ENCODE data around the gene ALKBH8.
"Not testable (repeated sequence)": the region's sequence is repeated elsewhere in the genome, so short reads cannot be mapped to it uniquely, and the experiment has no call there.

Gene ALKBH8, protein sequence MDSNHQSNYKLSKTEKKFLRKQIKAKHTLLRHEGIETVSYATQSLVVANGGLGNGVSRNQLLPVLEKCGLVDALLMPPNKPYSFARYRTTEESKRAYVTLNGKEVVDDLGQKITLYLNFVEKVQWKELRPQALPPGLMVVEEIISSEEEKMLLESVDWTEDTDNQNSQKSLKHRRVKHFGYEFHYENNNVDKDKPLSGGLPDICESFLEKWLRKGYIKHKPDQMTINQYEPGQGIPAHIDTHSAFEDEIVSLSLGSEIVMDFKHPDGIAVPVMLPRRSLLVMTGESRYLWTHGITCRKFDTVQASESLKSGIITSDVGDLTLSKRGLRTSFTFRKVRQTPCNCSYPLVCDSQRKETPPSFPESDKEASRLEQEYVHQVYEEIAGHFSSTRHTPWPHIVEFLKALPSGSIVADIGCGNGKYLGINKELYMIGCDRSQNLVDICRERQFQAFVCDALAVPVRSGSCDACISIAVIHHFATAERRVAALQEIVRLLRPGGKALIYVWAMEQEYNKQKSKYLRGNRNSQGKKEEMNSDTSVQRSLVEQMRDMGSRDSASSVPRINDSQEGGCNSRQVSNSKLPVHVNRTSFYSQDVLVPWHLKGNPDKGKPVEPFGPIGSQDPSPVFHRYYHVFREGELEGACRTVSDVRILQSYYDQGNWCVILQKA

DNA sequence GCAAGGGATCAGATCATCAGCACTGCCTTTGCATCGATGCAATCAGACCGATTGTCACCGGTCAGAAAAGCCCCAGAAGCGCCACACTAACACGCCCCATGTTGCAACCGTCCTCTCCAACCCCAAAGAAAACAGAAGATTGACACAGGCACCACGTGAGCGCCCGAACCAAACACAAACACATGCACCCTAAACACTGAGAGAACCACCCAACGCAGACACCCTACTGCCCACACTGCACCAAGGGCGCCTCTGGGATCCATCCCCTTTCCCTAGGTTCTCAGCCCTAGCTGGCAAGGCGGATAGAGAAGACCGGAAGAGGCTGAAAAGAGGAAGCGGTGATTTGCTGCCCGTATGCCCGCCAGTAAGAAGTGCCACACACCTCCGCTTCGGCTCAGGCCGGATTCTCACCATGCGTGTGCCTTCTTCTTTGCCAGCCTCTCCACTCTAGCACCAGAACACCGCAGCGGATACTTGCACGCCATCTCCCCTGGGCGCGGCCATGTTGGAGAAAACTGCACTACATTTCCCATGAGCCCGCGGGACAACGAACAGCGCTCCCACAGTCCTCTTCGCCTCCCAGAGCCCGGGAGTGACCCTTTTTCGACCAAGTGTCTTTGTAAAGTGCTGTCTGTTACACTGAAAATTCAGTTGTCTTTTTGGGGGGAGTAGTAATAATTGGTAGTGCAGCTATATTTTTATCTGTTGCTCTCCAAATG, at the start of gene ALKBH8:
ALKBH8 (minus strand) TSS at position 517 of the 719 bp plus-strand sequence. CDS start 4,842 bp downstream, outside the sequence.
- DNase-seq (ENCODE audit: low read depth in 2 of 2) = peak; percentile 19 to 51

DNA sequence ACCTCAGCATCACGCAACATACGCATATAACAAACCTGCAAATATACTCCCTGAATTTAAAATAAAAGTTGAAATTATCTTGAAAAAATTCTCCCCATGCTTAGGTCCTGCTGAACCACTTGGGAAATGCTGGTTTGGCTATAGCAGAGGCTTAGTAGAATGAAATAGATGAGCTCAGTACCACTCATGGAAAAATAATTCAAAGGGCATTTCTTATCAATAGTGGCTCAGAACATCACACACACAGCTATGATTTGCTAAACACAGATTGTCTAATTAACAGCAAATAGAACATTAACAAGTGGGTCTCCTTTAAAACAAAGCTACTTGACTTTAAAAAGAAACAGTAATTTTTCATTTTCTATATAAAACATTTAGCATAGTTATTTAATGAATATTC, 46.9 kb upstream of the ALKBH8 start:
- no peak for DNase-seq (ENCODE audit: low read depth in 2 of 2)

DNA sequence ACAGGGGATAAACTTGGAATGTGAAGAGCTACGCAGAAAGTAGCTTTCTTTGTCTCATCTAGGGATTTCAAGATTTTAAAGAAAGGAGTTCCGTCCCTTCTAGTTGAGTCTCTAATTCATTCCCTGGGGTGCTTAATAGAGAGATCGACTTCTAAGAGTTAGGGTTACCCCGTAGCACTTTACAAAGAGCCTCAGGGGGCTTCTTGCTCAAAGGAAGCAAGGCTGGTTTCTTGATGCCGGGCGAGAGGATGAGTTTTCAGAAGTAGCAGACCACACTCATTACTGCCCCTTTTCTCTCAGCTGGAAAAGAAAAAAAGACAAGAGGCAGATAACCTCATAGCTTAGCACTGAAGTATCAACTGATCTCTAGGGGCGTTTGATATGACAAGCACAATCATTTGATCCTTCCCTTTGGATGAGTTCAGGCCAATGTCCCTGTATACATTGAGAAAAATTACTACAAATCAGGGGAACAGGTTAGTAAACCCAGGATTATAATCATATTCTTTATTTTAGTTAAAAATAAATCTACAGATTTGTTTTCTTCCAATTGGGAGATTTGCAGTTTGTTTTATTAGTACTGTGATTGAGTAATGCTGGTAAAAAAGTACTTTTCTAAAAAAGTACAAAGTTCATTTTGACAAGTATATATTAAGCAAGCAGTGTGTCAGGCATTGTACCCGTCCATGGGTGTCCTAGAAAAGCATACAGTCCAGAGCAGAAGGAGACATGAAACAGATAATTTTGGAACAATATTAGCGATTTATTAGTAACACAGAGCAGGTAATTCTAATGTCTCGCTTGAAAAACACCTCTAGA, 44.1 kb upstream of the ALKBH8 start:
- DNase-seq (ENCODE audit: low read depth in 2 of 2) = no peak

DNA sequence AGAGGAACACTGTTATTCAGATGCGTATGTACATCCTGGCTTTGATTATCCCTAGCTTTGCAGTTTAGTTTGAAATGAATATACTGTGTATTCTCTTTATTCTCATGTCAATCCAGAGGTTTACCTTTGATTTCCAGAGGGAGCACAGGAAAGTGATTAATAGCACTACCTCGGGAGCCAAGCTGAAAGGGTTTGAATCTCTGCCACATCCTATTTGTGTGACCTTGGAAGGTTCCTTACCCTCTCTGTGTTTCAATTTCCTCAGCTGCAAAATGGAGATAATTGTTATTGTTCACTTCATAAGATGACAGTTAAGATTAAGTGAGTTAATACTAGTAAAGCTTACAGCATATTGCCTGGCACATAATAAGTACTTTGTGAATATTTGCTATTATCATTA, 43.3 kb upstream of the ALKBH8 start:
- no peak for DNase-seq (ENCODE audit: low read depth in 2 of 2)

DNA sequence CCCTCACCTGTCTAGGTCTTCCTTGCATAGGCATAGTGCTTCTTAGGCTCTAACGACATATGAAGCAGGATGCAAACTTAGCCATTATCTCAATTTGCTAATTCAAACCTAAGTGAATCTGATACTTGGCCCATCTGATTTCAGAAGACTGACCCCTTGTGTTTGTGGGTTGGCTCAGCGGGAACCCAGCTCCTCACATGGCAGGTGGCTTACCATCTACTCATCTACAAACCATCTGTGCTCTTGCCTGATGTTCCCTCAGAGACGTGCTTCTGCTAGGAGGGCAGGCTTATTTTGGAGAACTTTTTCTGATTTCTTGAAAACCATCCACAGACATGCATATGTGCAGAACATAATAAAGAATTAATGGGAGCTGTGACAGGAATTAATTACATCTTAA, 40.6 kb upstream of the ALKBH8 start:
- no peak for DNase-seq (ENCODE audit: low read depth in 2 of 2)

DNA sequence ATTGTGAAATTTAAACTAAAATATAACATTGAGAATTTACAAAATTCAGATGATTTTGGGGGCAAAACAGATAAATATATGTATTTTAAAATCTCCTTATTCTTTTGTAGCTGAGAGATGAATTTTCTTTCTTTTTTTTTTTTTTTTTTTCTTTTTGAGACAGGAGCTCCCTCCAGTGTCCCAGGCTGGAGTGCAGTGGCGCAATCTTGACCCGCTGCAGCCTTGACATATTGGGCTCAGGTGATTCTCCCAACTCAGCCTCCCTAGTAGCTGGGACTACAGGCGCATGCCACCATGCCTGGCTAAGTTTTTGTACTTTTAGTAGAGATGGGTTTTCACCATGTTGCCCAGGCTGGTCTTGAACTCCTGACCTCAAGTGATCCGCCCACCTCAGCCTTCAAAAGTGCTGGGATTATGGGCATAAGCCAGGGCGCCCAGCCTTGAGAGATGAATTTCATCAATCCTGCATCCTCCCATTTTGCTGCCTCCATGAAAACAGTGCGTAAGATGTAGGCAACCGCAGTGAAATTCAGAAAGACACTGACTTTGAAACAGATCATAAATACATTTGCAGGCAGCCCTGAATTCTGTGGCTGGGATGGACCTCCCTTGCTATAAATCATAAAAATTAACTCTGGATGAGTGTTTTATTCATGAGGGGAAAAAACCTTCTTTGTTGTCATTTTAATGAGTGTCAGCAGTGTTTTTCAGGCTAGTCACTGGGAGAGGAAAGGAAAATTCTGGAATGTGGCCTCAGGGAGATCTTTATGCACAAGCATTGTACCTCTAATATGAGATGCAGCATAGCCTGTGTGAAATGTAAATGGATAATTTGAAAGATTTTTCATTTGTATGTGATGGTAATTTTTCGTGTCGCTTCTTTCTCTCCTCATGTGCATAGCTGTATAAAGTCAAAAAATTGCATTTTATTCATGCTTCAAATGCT, 39.8 kb upstream of the ALKBH8 start:
- no peak for DNase-seq (ENCODE audit: low read depth in 2 of 2)

DNA sequence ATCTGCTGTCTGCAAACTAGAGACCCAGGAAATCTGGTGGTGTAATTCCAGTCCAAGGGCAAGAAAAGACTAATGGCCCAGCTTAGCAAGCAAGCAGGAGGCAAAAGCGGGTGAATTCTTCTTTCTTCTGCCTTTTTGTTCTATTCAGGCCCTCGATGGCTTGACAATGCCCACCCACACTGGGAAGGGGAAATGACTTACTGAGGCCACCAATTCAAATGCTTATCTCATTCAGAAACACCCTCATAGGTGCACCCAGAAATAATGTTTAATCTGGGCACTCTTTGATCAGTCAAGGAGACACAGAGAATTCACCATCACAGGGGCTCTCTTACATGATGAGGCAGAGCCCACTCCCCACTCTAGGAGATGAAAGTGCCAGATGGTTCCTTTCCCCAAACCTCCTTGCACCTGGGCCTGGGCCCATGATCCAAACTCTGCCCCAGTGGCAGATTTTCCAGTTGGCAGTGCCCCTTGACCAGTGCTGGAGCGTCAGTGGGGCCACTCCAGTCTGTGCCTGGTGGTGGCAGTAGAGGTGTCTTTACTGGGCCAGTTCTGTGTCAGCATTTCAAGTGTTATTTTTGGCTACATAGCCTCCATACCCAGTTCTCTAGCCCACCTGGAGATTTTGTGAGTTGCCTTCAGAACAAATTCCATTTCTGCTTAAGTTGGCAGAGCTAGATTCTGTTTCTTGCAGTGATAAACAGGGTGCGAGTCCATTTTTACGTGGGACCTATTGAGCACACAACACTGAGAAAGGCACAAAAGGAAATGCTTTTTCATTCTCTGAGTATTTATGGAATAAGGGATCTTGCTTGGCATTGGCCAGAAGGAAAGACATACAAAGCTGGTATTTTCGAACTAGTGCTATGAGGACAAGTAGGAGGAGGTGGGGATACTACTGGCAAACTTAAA, 32.9 kb upstream of the ALKBH8 start:
- no peak for DNase-seq (ENCODE audit: low read depth in 2 of 2)

DNA sequence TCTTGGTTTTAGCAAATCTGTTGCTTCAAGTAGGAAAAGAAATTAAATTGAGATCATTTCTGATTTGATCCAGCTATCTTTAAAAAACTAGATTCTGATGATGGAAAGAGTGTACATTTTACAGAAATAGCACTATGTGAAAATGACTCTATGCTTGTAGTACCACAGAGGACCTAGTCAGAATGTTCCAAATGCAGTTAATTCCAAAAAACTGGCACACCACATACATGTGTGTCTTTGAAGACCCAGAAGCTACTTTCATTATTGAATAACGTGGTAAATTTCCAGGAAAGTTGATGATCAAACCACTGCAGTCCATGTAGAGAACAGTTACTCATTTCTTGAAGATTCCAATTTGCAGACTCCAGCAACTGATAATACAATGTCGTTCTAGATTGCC, 29.2 kb upstream of the ALKBH8 start:
- DNase-seq (ENCODE audit: low read depth in 2 of 2) = no peak

DNA sequence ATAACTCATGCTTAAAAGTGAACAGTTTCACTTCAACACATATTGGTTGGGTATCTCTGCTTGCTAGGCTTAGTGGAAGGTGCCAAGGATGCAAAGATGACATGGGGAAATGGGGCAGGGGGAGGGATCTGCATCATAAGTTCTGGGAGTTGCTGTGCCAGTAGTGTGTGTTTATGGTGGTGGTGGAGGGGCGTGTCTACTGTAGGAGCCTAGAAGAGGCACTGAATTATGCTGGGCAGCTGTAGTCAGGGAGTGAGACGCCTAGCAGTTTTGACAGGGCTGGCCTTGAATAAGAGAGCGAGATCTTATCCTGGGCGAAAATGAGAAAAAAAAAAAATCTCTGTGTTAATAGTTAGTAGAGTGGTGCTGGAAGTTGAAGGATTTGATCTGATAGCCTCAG, 28.4 kb upstream of the ALKBH8 start:
- no peak for DNase-seq (ENCODE audit: low read depth in 2 of 2)

DNA sequence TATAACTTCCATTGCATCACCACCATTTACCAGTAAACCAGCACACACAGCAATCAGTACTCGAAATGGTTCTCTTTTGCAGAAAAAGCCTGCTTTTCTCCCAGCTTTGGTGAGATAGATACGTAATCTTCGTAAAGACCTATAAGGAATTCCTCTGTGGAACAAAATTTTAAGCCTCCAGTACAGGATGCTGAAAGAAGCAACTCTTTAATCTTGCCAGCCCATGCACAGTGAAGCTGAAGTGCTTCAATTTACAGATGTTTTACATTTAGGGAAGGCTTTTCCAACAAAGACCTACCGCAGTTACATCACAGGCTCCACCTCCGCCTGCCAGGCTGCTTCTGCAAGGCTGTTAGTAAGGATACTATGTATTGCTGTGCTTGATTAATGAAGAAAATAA, 27.3 kb upstream of the ALKBH8 start:
- DNase-seq (ENCODE audit: low read depth in 2 of 2) = no peak

DNA sequence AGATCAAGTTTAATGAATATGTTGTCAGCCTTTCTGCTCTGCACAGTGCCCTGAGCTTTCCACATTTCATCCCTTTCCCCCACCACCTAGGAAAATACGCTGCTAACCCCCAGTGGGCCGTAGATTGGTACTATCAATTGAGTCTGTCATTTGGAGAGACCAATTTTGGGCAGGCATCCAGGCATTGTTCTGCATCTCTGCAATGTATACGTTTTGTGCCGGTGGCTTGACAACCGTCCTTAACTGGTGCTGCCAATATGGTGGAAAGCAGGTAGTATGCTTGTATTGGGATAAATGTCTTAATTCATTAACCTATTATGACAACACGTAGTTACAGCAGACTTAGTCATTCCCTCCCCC, 26.7 kb upstream of the ALKBH8 start:
- no peak for DNase-seq (ENCODE audit: low read depth in 2 of 2)

DNA sequence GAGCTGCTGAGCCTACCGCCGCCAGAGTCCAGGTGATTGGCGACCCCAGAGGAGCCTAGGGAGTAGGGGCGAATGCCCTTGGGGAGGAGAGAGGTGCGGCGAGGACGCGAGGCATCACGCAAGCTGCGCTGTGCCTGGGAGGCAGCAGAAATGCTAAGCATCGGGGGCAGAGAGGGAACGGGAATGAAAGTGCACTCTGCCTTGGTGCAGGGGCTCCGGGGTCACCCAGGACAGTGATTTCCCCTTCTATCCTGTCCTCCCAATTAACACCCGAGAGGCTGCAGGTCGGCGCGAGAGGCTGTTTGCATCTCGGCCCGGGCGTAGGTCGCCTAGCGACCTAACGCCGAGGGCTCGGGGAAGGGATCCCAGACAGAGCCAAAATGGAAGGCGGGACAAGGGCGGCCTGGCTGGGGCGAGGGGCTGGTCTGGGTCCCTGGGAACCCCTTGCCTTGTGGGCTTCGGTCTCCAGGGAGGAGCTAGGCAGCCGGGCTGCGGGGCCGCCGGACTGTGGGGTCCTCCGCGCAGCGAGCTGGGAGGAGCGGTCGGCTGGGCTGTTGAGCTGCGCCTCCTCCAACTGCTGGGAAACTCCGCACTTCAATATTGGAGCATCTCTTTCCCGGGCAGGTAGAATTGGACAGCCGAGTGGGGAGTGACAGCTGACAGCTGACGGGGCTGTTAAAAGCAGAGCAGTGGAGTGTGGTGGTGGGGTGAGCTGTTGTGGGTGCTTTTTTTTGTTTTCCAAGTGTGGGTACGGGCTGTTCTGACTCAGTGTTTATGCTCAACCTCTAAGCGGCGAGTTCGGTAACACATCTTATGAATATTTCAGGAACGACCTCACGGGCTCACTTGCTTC, 26.1 kb upstream of the ALKBH8 start:
- no peak for DNase-seq (ENCODE audit: low read depth in 2 of 2)

DNA sequence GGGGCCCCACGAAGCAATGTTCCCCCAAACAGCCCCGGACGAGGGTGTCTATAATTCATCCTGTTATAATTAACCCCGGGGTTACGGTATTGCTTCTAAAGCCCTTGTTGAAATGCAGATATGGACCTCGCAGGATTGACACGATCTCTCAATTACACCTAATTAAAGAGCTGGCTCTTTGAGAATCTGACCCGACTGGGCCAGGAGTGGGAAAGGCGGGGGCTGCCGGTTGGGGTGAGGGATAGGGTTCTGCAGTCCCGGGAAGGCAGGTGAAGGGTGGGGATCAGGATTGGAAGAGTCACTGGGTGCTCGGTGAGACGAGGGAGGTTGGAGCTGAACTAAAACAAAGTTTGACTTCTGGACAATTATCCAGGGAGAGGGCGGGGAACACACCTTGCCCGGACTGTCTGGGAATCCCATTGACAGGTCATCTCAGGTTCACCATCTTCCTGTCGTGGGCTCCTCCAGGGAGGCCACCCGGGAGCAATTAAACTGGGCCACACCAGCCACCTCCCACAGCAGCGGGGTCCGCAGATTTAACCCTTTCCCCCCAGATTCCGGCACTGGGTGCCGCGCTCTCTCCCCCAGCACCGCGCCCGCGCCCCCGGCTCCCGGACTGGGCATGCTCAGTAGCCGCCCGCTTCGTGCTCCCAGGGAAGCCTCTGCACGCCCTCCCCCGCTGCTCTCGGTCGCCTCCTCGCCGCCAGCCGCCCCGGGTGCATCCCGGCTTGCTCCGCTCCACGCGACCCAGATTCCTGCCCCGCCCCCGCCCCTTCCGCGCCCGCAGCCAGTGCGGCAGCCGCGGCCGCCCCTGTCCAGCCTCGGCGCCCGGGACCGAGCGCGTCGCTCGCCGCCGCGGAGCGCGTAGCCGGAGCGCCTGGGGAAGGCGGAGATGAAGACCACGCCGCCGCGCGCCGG, 25.2 kb upstream of the ALKBH8 start, which contains the start of gene ELMOD1:
ELMOD1 (plus strand) TSS at position 688 of the 918 bp plus-strand sequence. CDS start 27,043 bp downstream, outside the sequence.
- DNase-seq (ENCODE audit: low read depth in 2 of 2) = no peak

DNA sequence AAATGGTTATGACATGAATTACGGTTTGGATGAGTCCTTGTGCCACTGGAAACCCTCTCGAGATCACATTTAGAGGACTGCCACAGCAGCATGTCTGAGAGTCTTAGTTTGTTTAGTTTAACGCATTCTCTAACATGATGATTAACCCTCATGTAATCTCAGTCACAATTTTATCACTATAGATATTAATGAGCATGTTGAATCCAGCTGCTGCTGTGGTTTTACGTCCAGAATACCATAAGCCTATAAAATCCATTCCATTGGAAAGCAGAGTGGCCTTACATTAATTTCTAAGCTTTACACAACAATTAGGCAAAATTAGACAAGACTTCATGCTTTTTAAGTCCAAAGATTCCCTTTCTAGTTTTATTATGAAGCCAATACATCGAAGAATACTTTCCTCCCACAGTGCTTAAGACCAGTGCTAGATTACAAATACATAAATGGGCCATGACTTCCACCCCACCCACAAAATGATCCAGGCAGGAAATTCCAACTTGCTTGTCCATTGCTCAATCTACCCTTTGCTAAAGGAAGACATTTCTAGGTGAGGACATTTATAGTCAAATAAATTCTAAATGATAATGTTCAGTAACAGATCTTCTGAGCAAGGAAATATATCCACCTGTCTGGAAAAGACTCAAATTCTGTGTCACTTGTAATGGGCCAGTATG, 21.9 kb upstream of the ALKBH8 start:
- DNase-seq (ENCODE audit: low read depth in 2 of 2) = no peak

DNA sequence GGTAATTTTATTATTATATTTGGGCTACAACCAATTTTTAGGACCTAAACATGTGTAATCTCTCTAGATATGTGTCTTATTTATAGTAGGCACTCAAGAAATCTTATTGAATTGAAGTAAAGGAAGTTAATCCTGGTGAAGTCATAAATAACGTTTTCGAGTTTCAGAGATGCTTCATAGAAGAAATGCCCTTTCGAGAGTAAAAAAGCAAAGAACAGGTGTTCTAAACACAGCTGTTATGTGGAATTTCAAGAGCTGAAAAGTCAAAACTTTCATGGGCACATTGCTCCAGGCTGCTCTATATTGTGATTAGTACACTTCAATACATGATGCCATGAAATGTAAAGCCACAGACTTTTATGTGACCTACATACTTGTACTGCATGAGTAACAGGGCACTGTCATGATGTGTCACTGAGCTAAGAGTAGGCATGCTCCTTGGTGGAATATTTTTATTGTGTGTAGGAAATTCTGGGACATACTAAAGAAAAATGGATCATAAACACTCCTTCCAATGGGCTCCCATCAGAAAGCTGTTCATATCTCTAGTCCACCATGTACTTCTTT, 18.2 kb upstream of the ALKBH8 start:
- no peak for DNase-seq (ENCODE audit: low read depth in 2 of 2)

DNA sequence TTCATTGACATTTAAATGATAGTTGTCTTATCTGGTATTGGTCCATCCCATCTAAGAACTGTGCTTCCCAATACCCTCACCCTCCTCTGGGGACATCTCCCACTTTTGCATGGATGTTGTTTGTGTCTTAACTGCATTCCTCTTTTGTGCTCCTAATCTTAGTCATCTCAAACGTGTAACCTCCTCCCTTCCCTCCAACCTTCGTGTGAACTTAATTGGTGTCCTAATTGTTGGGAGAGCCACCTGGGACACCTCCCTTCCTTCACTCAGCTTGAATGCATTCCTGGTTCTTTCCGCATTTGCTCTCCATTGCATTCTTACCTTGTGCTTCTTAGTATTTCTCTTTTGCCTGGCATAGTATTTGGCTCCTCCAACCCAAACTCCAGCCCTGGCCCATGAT, 15.6 kb upstream of the ALKBH8 start:
- no peak for DNase-seq (ENCODE audit: low read depth in 2 of 2)

DNA sequence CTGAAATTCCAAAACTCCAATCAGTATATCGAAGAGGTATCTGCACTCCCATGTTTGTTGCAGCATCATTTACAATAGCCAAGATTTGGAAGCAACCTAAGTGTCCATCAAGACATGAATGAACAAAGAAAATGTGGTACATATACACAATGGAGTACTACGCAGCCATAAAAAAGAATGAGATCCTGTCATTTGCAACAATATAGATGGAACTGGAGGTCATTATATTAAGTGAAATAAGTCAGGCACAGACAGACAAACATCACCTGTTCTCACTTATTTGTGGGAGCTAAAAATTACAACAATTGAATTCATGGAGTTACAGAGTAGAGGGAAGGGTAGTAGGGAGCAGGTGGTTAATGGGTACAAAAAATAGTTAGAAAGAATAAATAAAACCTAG, 13.6 kb upstream of the ALKBH8 start:
- DNase-seq (ENCODE audit: low read depth in 2 of 2) = not testable (repeated sequence)
